ELR (cell line): ENCODE results near the gene AASS.
"Not testable (repeated sequence)": the region's sequence is repeated elsewhere in the genome, so short reads cannot be mapped to it uniquely, and the experiment has no call there.

ENCODE experiments used
- DNase-seq: peaks from one replicate; pipeline ENCODE4 v3.0.0-alpha.2; 2015; ENCODE audit warnings: low read depth

The AASS gene

GRCh38 chr7:122143751-122144711 is at the start of gene AASS:
TSS of gene AASS (minus strand) at chr7:122144249. CDS start at chr7:122133726, 10,523 bp downstream.
- peak; percentile 96 for DNase-seq

- no peak for DNase-seq
Observed at GRCh38 chr7:122188785-122189184, 44.7 kb upstream of the AASS start.

- DNase-seq = no peak
Observed at GRCh38 chr7:122183106-122183505, 39.1 kb upstream of the AASS start.

GRCh38 chr7:122182081-122182480 is 38.0 kb upstream of the AASS start:
- no peak for DNase-seq

- not testable (repeated sequence) for DNase-seq
Observed at GRCh38 chr7:122172144-122172543, 28.1 kb upstream of the AASS start.

GRCh38 chr7:122166740-122167139 is 22.7 kb upstream of the AASS start:
- DNase-seq = peak; percentile 59

- no peak for DNase-seq
Observed at GRCh38 chr7:122166275-122166674, 22.2 kb upstream of the AASS start.

- DNase-seq = peak; percentile 18
Observed at GRCh38 chr7:122161628-122162027, 17.6 kb upstream of the AASS start.

- no peak for DNase-seq
Observed at GRCh38 chr7:122155566-122155965, 11.5 kb upstream of the AASS start.

GRCh38 chr7:122148878-122149277 is 4.8 kb upstream of the AASS start:
- no peak for DNase-seq

- no peak for DNase-seq
Observed at GRCh38 chr7:122148081-122148480, 4.0 kb upstream of the AASS start.

- DNase-seq = no peak
Observed at GRCh38 chr7:122145937-122146645, 2.0 kb upstream of the AASS start.

GRCh38 chr7:122143376-122143750 is 686 bp downstream of the AASS start:
- DNase-seq = peak; percentile 49

GRCh38 chr7:122140918-122141317 is 3.1 kb downstream of the AASS start:
- peak; percentile 19 for DNase-seq

- DNase-seq = peak; percentile 62
Observed at GRCh38 chr7:122137251-122138077, 6.6 kb downstream of the AASS start.

GRCh38 chr7:122136639-122137245 is 7.3 kb downstream of the AASS start:
- DNase-seq = peak; percentile 41

- no peak for DNase-seq
Observed at GRCh38 chr7:122136078-122136477, 8.0 kb downstream of the AASS start.

- DNase-seq = no peak
Observed at GRCh38 chr7:122135275-122135674, 8.8 kb downstream of the AASS start.

GRCh38 chr7:122134793-122135192 is 9.3 kb downstream of the AASS start:
- DNase-seq = not testable (repeated sequence)

- no peak for DNase-seq
Observed at GRCh38 chr7:122133477-122133876, 10.6 kb downstream of the AASS start.

GRCh38 chr7:122132341-122132740 is 11.7 kb downstream of the AASS start:
- peak; percentile 86 for DNase-seq

- DNase-seq = peak; percentile 24
Observed at GRCh38 chr7:122123746-122124145, 20.3 kb downstream of the AASS start.
